HG02623 (cell line): ENCODE results near the gene ACSF3.

Experiments used
- ATAC-seq: cut with Tn5 transposase; IDR thresholded peaks from one replicate; pipeline ENCODE4 v1.9.1; 2021; ENCODE audit warnings: moderate library complexity; ENCODE audit not compliant: unreplicated experiment

Gene ACSF3

GRCh38 chr16:89197633-89198416 is 104.2 kb downstream of the ACSF3 start:
- ATAC-seq: no peak

DNA sequence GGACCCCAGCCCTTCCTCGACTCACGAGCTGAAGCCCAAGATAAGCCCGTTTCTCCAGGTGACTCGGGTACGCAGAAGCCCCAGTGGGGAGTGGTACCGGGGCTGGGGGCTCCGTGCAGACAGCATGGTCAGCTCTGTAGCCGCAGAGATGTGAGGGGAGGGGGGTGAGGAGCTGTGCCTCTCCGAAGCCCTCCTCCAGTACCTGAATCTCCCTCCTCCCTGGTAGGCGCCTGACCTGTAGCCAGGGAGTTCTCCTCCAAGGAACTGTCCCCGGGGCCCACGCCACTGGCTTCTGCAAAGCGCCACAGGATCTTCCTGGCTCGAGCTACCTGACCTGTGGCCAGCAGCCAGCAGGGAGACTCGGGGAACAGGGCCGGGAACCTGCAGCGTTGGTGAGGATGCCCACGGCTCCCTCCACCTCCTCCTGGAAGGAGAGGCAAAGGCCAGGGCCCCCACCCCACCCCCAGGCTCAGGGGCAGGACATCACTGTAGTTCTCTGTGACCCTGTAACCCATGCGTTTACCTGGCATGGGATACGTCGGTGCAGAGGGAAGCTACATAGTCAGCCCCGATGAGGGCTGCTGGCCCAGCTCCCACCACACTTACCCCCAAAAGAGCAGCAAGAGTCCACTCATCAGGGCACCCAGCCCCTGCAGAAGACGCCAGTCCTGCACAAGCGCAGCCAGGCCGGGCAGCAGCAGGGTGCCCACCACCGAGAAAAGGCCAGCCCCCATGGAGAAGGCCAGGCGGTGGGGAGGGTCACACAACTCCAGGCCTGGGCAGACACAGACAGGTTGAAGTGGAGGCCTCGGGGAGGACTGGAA is 105.0 kb downstream of the ACSF3 start:
- no peak for ATAC-seq

DNA sequence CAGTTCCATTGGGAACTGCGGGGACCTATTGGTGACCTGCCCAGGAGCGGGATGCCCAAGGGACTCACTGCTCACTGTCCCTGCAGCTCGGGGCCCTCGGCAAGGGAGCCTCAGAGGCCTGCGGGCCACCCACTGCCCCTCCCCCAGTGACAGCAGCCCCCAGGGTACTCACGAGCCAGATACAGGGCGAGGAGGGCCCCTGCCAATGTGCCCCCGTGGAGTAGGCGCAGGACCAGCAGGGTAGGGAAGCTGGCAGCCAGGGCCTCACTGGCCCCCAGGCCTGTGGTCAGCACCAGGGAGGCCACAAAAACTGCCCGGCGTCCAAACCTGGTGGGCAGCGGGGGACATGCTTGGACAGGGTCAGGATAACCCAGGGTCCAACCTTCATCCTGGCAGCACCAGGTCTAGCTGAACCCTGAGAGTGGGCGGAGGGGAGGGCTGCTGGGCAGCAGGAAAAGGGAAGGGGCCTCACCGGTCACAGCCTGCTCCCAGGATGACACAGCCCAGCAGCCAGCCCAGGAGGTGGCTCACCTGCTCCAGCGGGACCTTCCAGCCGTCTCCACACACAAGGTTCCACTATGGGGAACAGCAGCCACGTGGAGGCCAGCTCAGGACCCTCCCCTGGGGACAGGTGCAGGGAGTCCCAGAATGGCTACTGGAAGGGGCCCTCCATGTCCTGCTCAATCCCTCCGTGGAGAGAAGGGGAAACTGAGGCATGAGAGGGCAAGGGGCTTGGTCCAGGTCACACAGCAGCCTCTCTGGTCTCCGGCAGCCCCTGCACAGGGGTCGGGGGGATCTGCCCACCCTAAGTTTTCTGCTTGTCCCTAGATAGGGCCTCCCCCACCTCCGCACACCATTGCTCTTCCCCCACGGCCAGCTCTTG is 105.8 kb downstream of the ACSF3 start:
- no peak for ATAC-seq

DNA sequence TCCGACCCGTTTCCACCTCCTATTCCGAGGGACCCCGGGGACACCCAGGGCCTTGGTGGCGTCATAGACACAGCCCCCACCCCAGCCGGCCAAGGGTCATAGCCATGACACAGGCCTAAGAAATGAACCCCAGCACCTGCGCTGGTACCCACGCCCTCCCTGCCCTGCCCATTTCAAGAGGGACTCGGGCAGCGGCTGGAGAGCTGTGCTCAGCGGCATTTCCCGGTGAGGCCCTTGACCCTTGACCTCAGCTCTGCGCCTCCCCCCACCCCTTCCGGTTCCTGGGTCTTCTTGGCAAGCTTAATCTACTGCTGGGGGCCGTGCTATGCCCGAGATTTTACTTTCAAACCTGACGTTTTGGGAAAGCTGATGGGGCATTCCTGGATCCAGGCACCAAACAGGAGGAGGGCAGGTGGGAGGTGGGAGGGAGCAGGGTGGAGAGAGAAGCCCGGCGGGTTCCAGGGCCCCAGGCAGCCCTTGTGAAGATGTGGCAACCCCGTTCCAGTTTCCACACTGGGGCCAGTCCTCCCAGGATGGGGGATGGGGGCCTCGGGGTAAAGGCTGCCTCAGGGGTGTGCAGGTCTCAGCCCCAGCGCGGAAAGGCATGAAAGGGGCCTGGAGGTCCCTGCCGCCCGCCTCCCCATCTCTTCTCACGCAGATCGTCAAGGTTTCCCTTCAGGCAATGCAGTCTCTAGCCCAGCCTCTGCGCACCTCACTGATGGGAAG is 106.6 kb downstream of the ACSF3 start, which contains the start of gene SLC22A31:
TSS of gene SLC22A31 (minus strand) at position 414 of the 726 bp plus-strand sequence. CDS start at position 378, 36 bp downstream.
- no peak for ATAC-seq

DNA sequence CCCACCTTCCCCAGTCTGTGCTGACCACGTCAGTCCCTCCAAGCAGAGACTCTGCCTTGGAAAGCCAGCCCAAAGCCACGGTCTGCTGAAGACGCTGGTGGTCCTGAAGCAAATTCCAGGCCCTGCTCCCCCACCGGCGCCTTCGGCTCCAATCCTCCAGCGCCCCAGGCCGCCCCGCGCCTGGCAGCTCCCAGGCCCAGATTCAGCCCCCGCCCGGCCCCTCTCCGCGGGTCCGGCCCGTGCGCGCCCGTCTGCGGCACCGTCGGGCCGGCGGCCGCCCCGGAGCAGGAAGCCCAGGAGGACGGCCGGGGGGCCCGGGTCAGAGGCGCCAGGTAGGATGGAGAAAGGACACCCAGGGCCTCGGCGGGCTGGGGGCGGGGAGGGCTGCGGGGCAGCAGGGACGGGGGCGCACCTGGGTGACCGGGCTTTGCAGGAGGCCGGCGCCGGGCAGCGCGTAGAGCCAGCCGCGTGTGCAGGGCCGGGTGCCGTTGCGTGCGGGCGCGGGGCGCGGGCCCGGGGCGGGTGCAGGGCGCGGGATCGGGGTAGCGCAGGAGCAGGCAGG is 107.3 kb downstream of the ACSF3 start:
- ATAC-seq: no peak

GRCh38 chr16:89201439-89202377 is 108.1 kb downstream of the ACSF3 start:
- no peak for ATAC-seq

- ATAC-seq: no peak
Observed at GRCh38 chr16:89202422-89203215, 109.0 kb downstream of the ACSF3 start.
